ENCODE data around the gene ATF6. TPM values are rescaled to one million over a fixed set of nuclear protein-coding genes. Genes with fewer than 3 reads are reported as not detected.

The ATF6 gene
- total RNA-seq, 1 experiment from 2014 or later = 56.3 TPM

DNA sequence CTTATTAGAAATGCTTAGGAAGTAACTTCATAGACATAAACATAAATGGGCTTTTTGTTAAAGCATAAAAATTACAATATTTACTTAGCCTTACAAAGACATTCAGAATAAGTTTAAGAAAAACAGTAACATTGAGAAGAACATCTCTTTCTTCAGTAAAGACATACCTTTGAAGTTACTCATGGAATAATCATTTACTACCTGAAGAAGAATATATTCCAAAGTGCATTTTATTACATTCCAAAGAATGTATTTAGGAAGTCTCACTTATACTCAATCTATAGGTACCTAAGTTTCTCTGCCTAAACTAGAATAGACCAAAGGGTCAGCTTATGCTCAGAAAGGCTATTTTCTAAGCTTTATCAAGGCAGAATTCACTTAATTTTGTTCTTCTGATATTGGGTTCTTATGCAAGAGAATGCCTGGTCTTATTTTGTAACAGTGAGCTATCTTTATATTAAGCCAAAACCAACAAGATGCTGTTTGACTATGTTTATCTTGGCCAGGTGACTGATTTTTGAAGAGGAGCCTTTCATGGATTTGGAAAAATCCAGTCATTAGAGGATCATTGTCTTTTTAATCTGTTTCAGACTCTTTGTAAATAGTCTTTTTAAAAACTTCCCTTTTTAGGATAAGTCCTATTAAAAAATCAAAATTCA, 147.5 kb downstream of the ATF6 start:
- peaks cover 16% of the 10 kb centered on the region for H3K4me1 Mint-ChIP-seq (ENCODE audit: insufficient read depth, unreplicated experiment)

DNA sequence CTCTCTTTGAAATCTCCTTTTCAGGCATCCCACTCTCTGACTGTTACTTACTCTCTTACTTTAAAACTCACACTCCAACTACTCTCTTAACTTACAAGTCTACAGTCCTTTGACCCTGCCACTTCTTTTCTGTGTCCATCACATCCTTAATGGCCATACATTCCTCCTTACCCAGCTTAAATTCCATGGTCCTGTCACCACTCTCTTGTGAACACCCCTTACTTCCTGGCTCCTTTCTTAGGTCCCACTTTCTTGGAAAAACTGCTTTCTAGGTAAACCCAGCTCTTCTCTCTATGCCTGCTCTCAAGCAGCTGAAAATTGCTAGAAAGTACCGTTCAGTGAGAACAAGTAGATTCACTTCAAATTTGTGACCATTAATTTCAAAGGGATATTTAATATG, 148.5 kb downstream of the ATF6 start:
- peaks cover 5% of the 10 kb centered on the region for H3K36me3 Mint-ChIP-seq (ENCODE audit: insufficient read depth, unreplicated experiment)
- BruUV-seq (replicated peaks) = no TSS peak
- TF ChIP-seq, protein P1, sequence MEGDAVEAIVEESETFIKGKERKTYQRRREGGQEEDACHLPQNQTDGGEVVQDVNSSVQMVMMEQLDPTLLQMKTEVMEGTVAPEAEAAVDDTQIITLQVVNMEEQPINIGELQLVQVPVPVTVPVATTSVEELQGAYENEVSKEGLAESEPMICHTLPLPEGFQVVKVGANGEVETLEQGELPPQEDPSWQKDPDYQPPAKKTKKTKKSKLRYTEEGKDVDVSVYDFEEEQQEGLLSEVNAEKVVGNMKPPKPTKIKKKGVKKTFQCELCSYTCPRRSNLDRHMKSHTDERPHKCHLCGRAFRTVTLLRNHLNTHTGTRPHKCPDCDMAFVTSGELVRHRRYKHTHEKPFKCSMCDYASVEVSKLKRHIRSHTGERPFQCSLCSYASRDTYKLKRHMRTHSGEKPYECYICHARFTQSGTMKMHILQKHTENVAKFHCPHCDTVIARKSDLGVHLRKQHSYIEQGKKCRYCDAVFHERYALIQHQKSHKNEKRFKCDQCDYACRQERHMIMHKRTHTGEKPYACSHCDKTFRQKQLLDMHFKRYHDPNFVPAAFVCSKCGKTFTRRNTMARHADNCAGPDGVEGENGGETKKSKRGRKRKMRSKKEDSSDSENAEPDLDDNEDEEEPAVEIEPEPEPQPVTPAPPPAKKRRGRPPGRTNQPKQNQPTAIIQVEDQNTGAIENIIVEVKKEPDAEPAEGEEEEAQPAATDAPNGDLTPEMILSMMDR (IDR thresholded peaks at IDR 0.05; ENCODE audit: unreplicated experiment) = no peak
- no peak overlapping the region for H3K4me3 Mint-ChIP-seq (ENCODE audit: unreplicated experiment)
- peaks cover 14% of the 10 kb centered on the region for H3K4me1 Mint-ChIP-seq (ENCODE audit: insufficient read depth, unreplicated experiment)
- DNase-seq (ENCODE audit: unreplicated experiment) = no peak
- ChIA-PET POLR2A (interaction anchor here (0.6 kb wide), 1 partner anchor 32 kb away, joined by 3 read pairs; no protein-coding TSS in a partner anchor), CTCF (interaction anchor here (1.5 to 2.6 kb wide), 2 partner anchors 122 to 123 kb away, joined by 3 to 14 read pairs; no protein-coding TSS in a partner anchor)
- intact Hi-C loops (cut with micrococcal nuclease) = no loop called here
- H3K27ac Mint-ChIP-seq (ENCODE audit: low read depth, unreplicated experiment) = no peak overlapping the region
- no peaks in the 10 kb centered on the region for H3K27me3 Mint-ChIP-seq (ENCODE audit: insufficient read depth, unreplicated experiment)
- no peaks in the 10 kb centered on the region for H3K9me3 Mint-ChIP-seq (ENCODE audit: unreplicated experiment)

More for the DNA sequence above, 147.5 kb downstream of the ATF6 start:
- no peak overlapping the region for H3K4me3 Mint-ChIP-seq (ENCODE audit: unreplicated experiment)
- BruUV-seq (replicated peaks) = no TSS peak
- ChIA-PET POLR2A (interaction anchor here (1.6 kb wide), 1 partner anchor 111 kb away, joined by 5 read pairs; the partner anchor contains the start of gene OLFML2B), CTCF (interaction anchor here (0.6 to 2.6 kb wide), 3 partner anchors 44 to 123 kb away, joined by 3 to 14 read pairs (median 5); no protein-coding TSS in a partner anchor)
- intact Hi-C loops (cut with micrococcal nuclease) = no loop called here
- H3K27ac Mint-ChIP-seq (ENCODE audit: low read depth, unreplicated experiment) = no peak overlapping the region
- no peaks in the 10 kb centered on the region for H3K27me3 Mint-ChIP-seq (ENCODE audit: insufficient read depth, unreplicated experiment)
- DNase-seq (ENCODE audit: unreplicated experiment) = peak; percentile 74
- H3K36me3 Mint-ChIP-seq (ENCODE audit: insufficient read depth, unreplicated experiment) = peaks cover 6% of the 10 kb centered on the region
- no peaks in the 10 kb centered on the region for H3K9me3 Mint-ChIP-seq (ENCODE audit: unreplicated experiment)
- TF ChIP-seq, protein P1 (IDR thresholded peaks at IDR 0.05; ENCODE audit: unreplicated experiment) = no peak

- H3K27me3 Mint-ChIP-seq (ENCODE audit: insufficient read depth, unreplicated experiment) = no peaks in the 10 kb centered on the region
- TF ChIP-seq, protein P1 (IDR thresholded peaks at IDR 0.05; ENCODE audit: unreplicated experiment) = no peak
- no peaks in the 10 kb centered on the region for H3K36me3 Mint-ChIP-seq (ENCODE audit: insufficient read depth, unreplicated experiment)
- intact Hi-C loops (cut with micrococcal nuclease) = no loop called here
- H3K27ac Mint-ChIP-seq (ENCODE audit: low read depth, unreplicated experiment) = no peak overlapping the region
- H3K4me3 Mint-ChIP-seq (ENCODE audit: unreplicated experiment) = no peak overlapping the region
- CTCF ChIA-PET = interaction anchor here (0.6 to 2.6 kb wide), 4 partner anchors 15 to 474 kb away, joined by 3 to 14 read pairs (median 4); no protein-coding TSS in a partner anchor
- no peak for DNase-seq (ENCODE audit: unreplicated experiment)
- no TSS peak for BruUV-seq (replicated peaks)
- POLR2A ChIA-PET = no interaction called here
- no peaks in the 10 kb centered on the region for H3K9me3 Mint-ChIP-seq (ENCODE audit: unreplicated experiment)
- H3K4me1 Mint-ChIP-seq (ENCODE audit: insufficient read depth, unreplicated experiment) = peaks cover 9% of the 10 kb centered on the region
Observed at GRCh38 chr1:161915051-161915503, 149.0 kb downstream of the ATF6 start.

DNA sequence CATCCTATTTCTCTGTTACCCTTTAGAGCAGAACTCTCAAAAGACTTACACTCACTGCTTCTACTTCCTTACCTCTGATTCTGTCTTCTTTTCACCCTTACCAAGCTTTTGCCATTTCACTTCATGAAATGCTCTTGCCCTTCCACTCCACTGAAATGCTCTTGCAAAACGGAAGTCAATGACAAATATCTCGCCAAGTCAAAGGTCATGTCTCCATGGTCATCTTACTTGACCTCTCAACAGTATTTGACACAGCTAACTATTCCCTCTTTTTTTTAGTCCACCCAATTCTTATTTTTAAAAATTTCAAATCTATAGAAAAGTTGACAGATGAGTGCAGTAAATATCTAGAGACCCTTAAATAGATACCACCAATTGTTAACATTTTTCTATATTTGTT, 149.9 kb downstream of the ATF6 start:
- Mint-ChIP-seq H3K36me3 (ENCODE audit: insufficient read depth, unreplicated experiment) (no peaks in the 10 kb centered on the region), H3K9me3 (ENCODE audit: unreplicated experiment) (no peaks in the 10 kb centered on the region), H3K4me3 (ENCODE audit: unreplicated experiment) (no peak overlapping the region), H3K27me3 (ENCODE audit: insufficient read depth, unreplicated experiment) (no peaks in the 10 kb centered on the region), H3K27ac (ENCODE audit: low read depth, unreplicated experiment) (no peak overlapping the region), H3K4me1 (ENCODE audit: insufficient read depth, unreplicated experiment) (peaks cover 3% of the 10 kb centered on the region)
- TF ChIP-seq, protein P1 (IDR thresholded peaks at IDR 0.05; ENCODE audit: unreplicated experiment) = no peak
- BruUV-seq (replicated peaks) = no TSS peak
- POLR2A ChIA-PET = interaction anchor here (0.6 to 1.1 kb wide), 2 partner anchors 12 to 185 kb away, joined by 3 to 4 read pairs; no protein-coding TSS in a partner anchor
- intact Hi-C loops (cut with micrococcal nuclease) = no loop called here
- no peak for DNase-seq (ENCODE audit: unreplicated experiment)
- CTCF ChIA-PET = interaction anchor here (0.6 to 1.5 kb wide), 4 partner anchors 11 to 121 kb away, joined by 3 to 7 read pairs (median 4); no protein-coding TSS in a partner anchor
